ENCODE data around the gene DNLZ. TPM values are rescaled to one million over a fixed set of nuclear protein-coding genes. Genes with fewer than 3 reads are reported as not detected.

DNLZ gene
- total RNA-seq, 2 donors from 2014 or later: 39.4 to 41.3 TPM

DNA sequence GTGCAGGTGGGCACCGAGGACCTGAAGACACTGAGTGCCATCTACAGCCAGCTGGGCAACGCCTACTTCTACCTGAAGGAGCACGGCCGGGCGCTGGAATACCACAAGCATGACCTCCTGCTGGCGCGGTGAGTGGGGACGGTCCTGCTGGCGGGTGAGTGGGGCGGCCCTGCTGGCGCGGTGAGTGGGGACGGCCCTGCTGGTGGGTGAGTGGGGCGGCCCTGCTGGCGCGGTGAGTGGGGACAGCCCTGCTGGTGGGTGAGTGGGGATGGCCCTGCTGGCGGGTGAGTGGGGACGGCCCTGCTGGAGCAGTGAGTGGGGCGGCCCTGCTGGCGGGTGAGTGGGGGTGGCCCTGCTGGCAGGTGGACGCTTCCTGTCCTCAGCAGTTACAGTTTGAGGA lies 29.0 kb downstream of the DNLZ start:
- DNase-seq (ENCODE audit: low spot score) (no peak), ATAC-seq (ENCODE audit: insufficient number of reproducible peaks, low FRiP score, low read depth) (no peak)
- Histone ChIP-seq H3K27ac (no peak overlapping the region), H3K36me3 (peaks cover 27% of the 10 kb centered on the region), H3K4me1 (ENCODE audit: control insufficient read depth in 1 of 2, low read depth in 2 of 2) (peaks cover 0 to 4% of the 10 kb centered on the region in 2 donors), H3K9me3 (no peaks in the 10 kb centered on the region), H3K4me3 (no peak overlapping the region), H3K27me3 (replicated peaks; ENCODE audit: insufficient read depth) (no peaks in the 10 kb centered on the region)
- TF ChIP-seq CTCF (IDR thresholded peaks at IDR 0.05): no peak

DNA sequence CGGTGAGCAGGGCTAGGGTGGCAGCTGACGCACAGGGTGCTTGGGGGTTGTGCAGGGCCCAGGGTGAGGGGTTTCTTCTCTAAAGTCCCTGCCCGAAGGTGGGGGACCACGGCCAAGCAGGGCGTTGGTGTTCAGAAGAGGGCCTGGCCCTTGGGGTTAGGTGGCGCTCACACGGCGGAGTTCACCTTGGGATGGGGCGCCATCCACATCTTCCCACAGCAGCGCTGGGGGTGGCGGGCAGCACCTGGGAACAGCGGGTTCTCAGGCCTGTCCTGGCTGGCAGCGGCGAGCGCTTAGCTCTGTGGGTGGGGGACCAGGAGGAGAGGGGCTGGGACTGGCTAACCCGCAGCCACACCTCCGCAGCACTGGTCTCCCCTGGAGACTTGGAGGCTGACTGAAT lies 30.1 kb downstream of the DNLZ start:
- Histone ChIP-seq H3K36me3 (peaks cover 27% of the 10 kb centered on the region), H3K27ac (no peak overlapping the region)
- TF ChIP-seq CTCF (IDR thresholded peaks at IDR 0.05): no peak

GRCh38 chr9:136333045-136333444 lies 30.5 kb downstream of the DNLZ start:
- no peaks in the 10 kb centered on the region for H3K9me3 ChIP-seq
- no peak overlapping the region for H3K27ac ChIP-seq
- DNase-seq (ENCODE audit: low spot score): no peak
- H3K36me3 ChIP-seq: peaks cover 26% of the 10 kb centered on the region
- H3K27me3 ChIP-seq (replicated peaks; ENCODE audit: insufficient read depth): no peaks in the 10 kb centered on the region
- ATAC-seq (ENCODE audit: insufficient number of reproducible peaks, low FRiP score, low read depth): no peak
- H3K4me1 ChIP-seq (ENCODE audit: control insufficient read depth in 1 of 2, low read depth in 2 of 2): peaks cover 11 to 19% of the 10 kb centered on the region in 2 donors
- TF ChIP-seq CTCF (IDR thresholded peaks at IDR 0.05): no peak
- H3K4me3 ChIP-seq: no peak overlapping the region

More for the DNA sequence above, 30.1 kb downstream of the DNLZ start:
- ATAC-seq (ENCODE audit: insufficient number of reproducible peaks, low FRiP score, low read depth): no peak
- H3K9me3 ChIP-seq: no peaks in the 10 kb centered on the region
- no peak overlapping the region for H3K4me3 ChIP-seq
- no peaks in the 10 kb centered on the region for H3K27me3 ChIP-seq (replicated peaks; ENCODE audit: insufficient read depth)
- peaks cover 7 to 15% of the 10 kb centered on the region in 2 donors for H3K4me1 ChIP-seq (ENCODE audit: control insufficient read depth in 1 of 2, low read depth in 2 of 2)
- DNase-seq (ENCODE audit: low spot score): no peak

DNA sequence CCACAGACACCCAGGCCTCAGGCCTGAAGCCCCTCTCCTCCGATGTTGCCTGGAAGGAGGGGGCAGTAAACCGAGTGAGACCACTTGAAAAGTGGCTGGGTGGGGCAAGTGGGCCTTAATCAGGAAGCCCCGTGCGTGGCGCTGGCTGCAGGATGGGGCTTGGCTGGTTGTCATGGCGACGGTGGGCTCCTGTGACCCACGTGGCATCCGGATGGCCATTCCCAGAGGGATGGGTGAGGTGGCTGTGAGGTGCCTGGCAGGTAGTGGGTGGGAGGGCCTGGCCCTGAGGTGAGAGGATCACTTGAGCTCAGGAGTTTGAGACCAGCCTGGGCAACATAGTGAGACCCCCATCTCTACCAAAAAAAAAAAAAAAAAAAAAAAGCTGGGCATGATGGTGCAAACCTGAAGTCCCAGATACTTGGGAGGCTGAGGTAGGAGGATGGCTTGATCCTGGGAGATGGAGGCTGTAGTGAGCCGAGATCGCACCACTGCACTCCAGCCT lies 31.0 kb downstream of the DNLZ start:
- Histone ChIP-seq H3K27me3 (replicated peaks; ENCODE audit: insufficient read depth) (no peaks in the 10 kb centered on the region), H3K4me1 (ENCODE audit: control insufficient read depth in 1 of 2, low read depth in 2 of 2) (peaks cover 12 to 20% of the 10 kb centered on the region in 2 donors), H3K9me3 (no peaks in the 10 kb centered on the region), H3K27ac (no peak overlapping the region), H3K36me3 (peaks cover 21% of the 10 kb centered on the region), H3K4me3 (no peak overlapping the region)
- TF ChIP-seq CTCF (IDR thresholded peaks at IDR 0.05): no peak
- ATAC-seq (ENCODE audit: insufficient number of reproducible peaks, low FRiP score, low read depth) (no peak), DNase-seq (ENCODE audit: low spot score) (no peak)

DNA sequence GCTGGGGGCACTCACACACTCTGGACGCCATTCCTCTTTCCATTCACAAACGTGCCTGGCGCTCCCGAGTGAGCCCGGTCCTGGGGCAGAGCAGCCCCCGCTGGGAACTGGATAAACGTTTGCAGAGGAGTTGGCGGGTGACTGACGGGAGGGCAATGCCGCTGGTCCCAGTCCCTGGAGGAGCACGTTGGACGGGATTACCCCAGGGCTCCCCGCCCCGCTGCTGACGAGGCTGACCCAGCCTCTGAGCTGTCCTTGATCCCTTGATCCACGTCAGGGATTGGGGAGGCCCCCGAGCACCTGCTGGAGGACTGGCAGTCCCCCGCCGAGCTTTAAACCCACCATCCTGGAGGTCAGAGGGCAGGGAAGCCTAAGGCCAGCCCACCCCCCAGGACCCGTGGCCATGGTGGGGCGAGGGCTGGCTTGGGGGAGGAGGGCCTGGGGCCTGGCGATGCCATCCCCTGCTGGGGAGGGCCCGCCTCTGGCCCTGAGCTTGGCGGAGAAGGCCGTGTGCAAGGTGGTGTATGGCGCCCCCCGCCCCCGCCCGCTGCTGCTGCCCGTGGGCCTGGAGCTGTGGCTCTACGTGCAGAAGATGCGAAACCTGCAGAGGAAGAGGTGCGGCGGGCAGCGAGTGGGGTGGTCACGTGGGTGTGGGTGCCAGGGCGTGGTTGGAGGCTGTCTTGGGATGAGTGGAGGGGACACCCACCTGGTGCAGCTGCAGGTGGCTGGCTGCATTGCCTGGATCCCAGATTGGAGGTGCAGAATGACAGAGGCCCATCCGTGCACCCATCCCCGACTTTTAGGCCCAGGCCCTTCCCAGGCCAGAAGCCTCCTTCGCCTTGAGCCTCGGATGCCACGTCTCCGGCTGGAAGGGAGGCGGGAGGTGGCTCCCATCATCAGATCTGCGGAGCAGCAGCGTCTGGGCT lies 31.7 kb downstream of the DNLZ start:
- Histone ChIP-seq H3K4me3 (no peak overlapping the region), H3K9me3 (no peaks in the 10 kb centered on the region), H3K27me3 (replicated peaks; ENCODE audit: insufficient read depth) (no peaks in the 10 kb centered on the region), H3K4me1 (ENCODE audit: control insufficient read depth in 1 of 2, low read depth in 2 of 2) (peaks cover 14 to 24% of the 10 kb centered on the region in 2 donors), H3K36me3 (peaks cover 14% of the 10 kb centered on the region), H3K27ac (no peak overlapping the region)
- no peak for TF ChIP-seq CTCF (IDR thresholded peaks at IDR 0.05)
- ATAC-seq (ENCODE audit: insufficient number of reproducible peaks, low FRiP score, low read depth) (no peak), DNase-seq (ENCODE audit: low spot score) (no peak)

Data from thoracic aorta (tissue), 2 donors.